Endothelial cell of umbilical vein (primary cell): ENCODE data around the gene PPIH. TPM values are rescaled to one million over a fixed set of nuclear protein-coding genes. Genes with fewer than 3 reads are reported as not detected.

Experiments
- BruUV-seq: library from RNA; stranded (reverse); fragments of 400-500 nt; replicated peaks from 2 replicates; lab custom pipeline; 2021; lab: Mats Ljungman, UMichigan
- CTCF ChIA-PET: fragments of 300-600, 350-600 bp; sonication (Branson Sonifier 250); formaldehyde crosslinking; loops from one replicate; lab custom pipeline; 2021; ENCODE audit warnings: antibody characterized with exemption, inconsistent platforms; lab: Charles Lee
- POLR2A ChIA-PET: fragments of 300-600, 350-600 bp; sonication (Branson Sonifier 250); formaldehyde crosslinking; loops from one replicate; lab custom pipeline; 2021; ENCODE audit warnings: antibody characterized with exemption, inconsistent platforms; lab: Charles Lee
- DNase-seq: peaks from one replicate; pipeline ENCODE4 v3.0.0-alpha.2; 2011; ENCODE audit warnings: low read depth, low spot score
- FAIRE-seq: peaks from 2 replicates; lab custom pipeline; 2011; peaks lifted over from hg19 to GRCh38; lab: Jason Lieb, UNC
- H2AFZ ChIP-seq: 2 replicates; pipeline ENCODE4 v1.6.0; 2012; ENCODE audit warnings: low read depth, low read length, control low read depth, inconsistent platforms
- H3K27ac ChIP-seq: 2 replicates; pipeline ENCODE4 v1.5.1; 2011; ENCODE audit warnings: low read depth, mild to moderate bottlenecking, control low read depth, low read length, moderate library complexity; ENCODE audit not compliant: insufficient read depth
- H3K27me3 ChIP-seq, 2 experiments: 2 replicates each; pipeline versions ENCODE4 v1.6.0 to v1.6.1; 2011; ENCODE audit warnings: low read length in 2 of 2, mixed read lengths in 1 of 2; ENCODE audit not compliant: control insufficient read depth in 2 of 2, insufficient read depth in 2 of 2
- H3K36me3 ChIP-seq, 2 experiments: 2 replicates in 1 of 2; 3 replicates in 1 of 2; pipeline ENCODE4 v1.5.1; 2011; ENCODE audit warnings: low read length in 2 of 2, mild to moderate bottlenecking in 1 of 2, moderate library complexity in 1 of 2; ENCODE audit not compliant: control insufficient read depth in 2 of 2, insufficient read depth in 2 of 2; ENCODE audit errors: extremely low read depth in 1 of 2
- H3K4me1 ChIP-seq: 3 replicates; pipeline ENCODE4 v1.5.1; 2011; ENCODE audit warnings: mild to moderate bottlenecking, low read length; ENCODE audit not compliant: control insufficient read depth, insufficient read depth; ENCODE audit errors: extremely low read depth
- H3K4me2 ChIP-seq: 2 replicates; pipeline ENCODE4 v1.6.1; 2011; ENCODE audit warnings: low read length, control low read depth, mixed read lengths; ENCODE audit not compliant: insufficient read depth
- H3K4me3 ChIP-seq, 3 experiments: fragments of 200-600 bp in 1 of 3; sonication (generic), shearing (Covaris generic) in 1 of 3; replicated peaks in 1 of 3; 2 replicates each; pipeline ENCODE4 v1.5.1; 2011 to 2016; ENCODE audit warnings: control low read depth in 3 of 3, low read length in 3 of 3, mild to moderate bottlenecking in 2 of 3, inconsistent platforms in 1 of 3, low read depth in 1 of 3, moderate library complexity in 1 of 3; ENCODE audit not compliant: insufficient read depth in 1 of 3
- H3K79me2 ChIP-seq: 2 replicates; pipeline ENCODE4 v1.6.0; 2012; ENCODE audit warnings: low read length, inconsistent platforms; ENCODE audit not compliant: control insufficient read depth, insufficient read depth
- H3K9ac ChIP-seq: replicated peaks from 2 replicates; pipeline ENCODE3; 2011; ENCODE audit warnings: low read length, control low read depth; ENCODE audit not compliant: insufficient read depth; ENCODE audit errors: extremely low read depth
- H3K9me1 ChIP-seq: replicated peaks from 3 replicates; pipeline ENCODE4 v1.6.0; 2011; ENCODE audit warnings: mild to moderate bottlenecking, low read length; ENCODE audit not compliant: control insufficient read depth, insufficient read depth; ENCODE audit errors: extremely low read depth
- H3K9me3 ChIP-seq: replicated peaks from 2 replicates; pipeline ENCODE4 v1.5.1; 2012; ENCODE audit warnings: low read length, inconsistent platforms; ENCODE audit not compliant: control insufficient read depth, insufficient read depth
- H4K20me1 ChIP-seq: replicated peaks from 2 replicates; pipeline ENCODE3; 2011; ENCODE audit warnings: mild to moderate bottlenecking, low read length; ENCODE audit not compliant: control insufficient read depth, insufficient read depth; ENCODE audit errors: extremely low read depth
- EZH2 ChIP-seq: IDR thresholded peaks from 2 replicates; pipeline ENCODE4 v1.6.1; 2012; ENCODE audit warnings: borderline replicate concordance, low read depth, mild to moderate bottlenecking, moderate library complexity, low read length, inconsistent platforms; ENCODE audit not compliant: severe bottlenecking
- FOS ChIP-seq: IDR thresholded peaks from 2 replicates; pipeline ENCODE4 v1.6.1; 2011; ENCODE audit warnings: mild to moderate bottlenecking, low read length, moderate library complexity, borderline replicate concordance; ENCODE audit not compliant: insufficient read depth
- GATA2 ChIP-seq: IDR thresholded peaks from 2 replicates; pipeline ENCODE4 v1.7.0; 2011; ENCODE audit warnings: low read depth, mild to moderate bottlenecking, moderate library complexity, mixed read lengths, low read length; ENCODE audit not compliant: insufficient read length, insufficient read depth
- JUN ChIP-seq: IDR thresholded peaks from 2 replicates; pipeline ENCODE4 v1.6.1; 2011; ENCODE audit warnings: borderline replicate concordance, low read depth; ENCODE audit not compliant: insufficient read length, insufficient read depth
- MYC ChIP-seq: IDR thresholded peaks from one replicate; pipeline ENCODE4 v1.6.1; 2011; ENCODE audit warnings: mild to moderate bottlenecking, low read depth, low read length
- POLR2A ChIP-seq: IDR thresholded peaks from 2 replicates; pipeline ENCODE4 v1.6.1; 2012; ENCODE audit warnings: low read depth, mild to moderate bottlenecking, control low read depth, low read length
- POLR2AphosphoS5 ChIP-seq: IDR thresholded peaks from 2 replicates; pipeline ENCODE4 v1.6.1; 2012; ENCODE audit warnings: low read depth, mild to moderate bottlenecking, control low read depth, low read length, moderate library complexity; ENCODE audit not compliant: insufficient read depth
- dilution Hi-C: fragments of 300-500 bp; cut with MboI; formaldehyde crosslinking; loops from one replicate; pipeline ENCODE4 v1.15.0; 2019; ENCODE audit warnings: low sequenced_read_pairs; ENCODE audit not compliant: extremely low pct_ligation_motif_present
- intact Hi-C: fragments of 100-400 bp; cut with micrococcal nuclease; formaldehyde crosslinking; loops from one replicate; pipeline ENCODE4 v1.10.0; 2022
- polyA plus RNA-seq, 4 experiments: library from polyadenylated mRNA; depleted of rRNA in 3 of 4; stranded (reverse) in 3 of 4; unstranded in 1 of 4; fragments of >200 nt; gene quantifications; 2 replicates each; pipeline versions ENCODE4 v1.2.1 to v1.2.3, GENCODE V29; 2011 to 2012; ENCODE audit warnings: missing spikeins in 1 of 4
- total RNA-seq: library from RNA; stranded (reverse); gene quantifications from 2 replicates; pipeline ENCODE4 v1.2.3, GENCODE V29; 2021
- TF ChIP-seq, protein P1 (sequence below): IDR thresholded peaks from 2 replicates; pipeline ENCODE4 v1.6.1; 2011; ENCODE audit not compliant: insufficient read depth, insufficient read length
- TF ChIP-seq, protein P2 (sequence below), 2 donors: IDR thresholded peaks; 1 replicate in 1 of 2; 2 replicates in 1 of 2; pipeline ENCODE4 v1.5.1; 2011; ENCODE audit warnings: low read length in 2 of 2, mild to moderate bottlenecking in 2 of 2, moderate library complexity in 2 of 2, control low read depth in 1 of 2, inconsistent platforms in 1 of 2, low read depth in 1 of 2; ENCODE audit not compliant: insufficient read depth in 1 of 2; ENCODE audit errors: extremely low read depth in 1 of 2

The PPIH gene
- total and polyA plus RNA-seq, 2 donors (not counting 3 experiments of a cell fraction or from before 2014, with no cell fraction given), result 52.1 to 55.2 TPM

DNA sequence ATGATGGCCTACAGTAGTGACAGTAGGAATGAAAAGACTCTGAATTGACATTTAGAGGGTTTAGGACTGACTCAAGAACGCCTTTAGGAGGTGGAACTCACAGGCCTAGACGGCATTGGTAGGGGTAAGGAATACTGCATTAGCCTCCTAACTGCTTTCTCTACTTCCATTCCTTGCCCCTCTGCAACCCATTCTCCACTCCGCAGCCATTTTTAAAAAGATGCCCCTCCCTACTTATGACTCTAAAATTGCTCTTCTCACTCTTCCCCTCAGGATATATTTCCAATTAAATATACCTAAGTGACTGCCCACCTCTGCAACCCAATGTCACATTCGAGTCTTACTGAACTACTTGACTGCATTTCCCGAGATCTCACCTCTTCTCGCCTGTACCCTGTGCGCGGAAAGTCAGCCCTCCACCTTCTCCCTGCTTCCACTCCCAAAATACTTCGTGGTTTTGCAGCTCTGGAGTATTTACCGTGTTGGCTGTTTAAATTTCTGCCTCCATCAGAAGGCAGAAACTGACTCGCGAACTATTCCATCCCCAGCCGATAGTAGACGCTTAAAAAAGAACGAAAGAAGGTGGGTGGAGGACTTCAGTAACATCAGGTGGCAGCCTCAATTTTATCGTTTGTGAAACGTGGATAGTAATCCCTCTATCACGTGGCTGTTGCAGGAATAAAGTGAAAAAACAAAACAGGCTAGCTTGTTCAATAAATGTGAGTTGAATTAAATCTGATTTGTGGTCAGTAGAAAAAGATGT, 22.9 kb downstream of the PPIH start:
- Histone ChIP-seq H2AFZ (peak overlapping the region; percentile 98), H3K27me3 (no peaks in the 10 kb centered on the region), H3K9me1 (no peaks in the 10 kb centered on the region), H4K20me1 (peaks cover 14% of the 10 kb centered on the region), H3K79me2 (peaks cover 45% of the 10 kb centered on the region), H3K4me3 (peak overlapping the region; percentile 71 to 85 (median 76)), H3K27ac (peak overlapping the region; percentile 72), H3K36me3 (no peaks in the 10 kb centered on the region), H3K9ac (peak overlapping the region; percentile 90), H3K4me2 (peak overlapping the region; percentile 97), H3K9me3 (no peaks in the 10 kb centered on the region), H3K4me1 (peaks cover 33% of the 10 kb centered on the region)
- TF ChIP-seq FOS (no peak), POLR2A (no peak), MYC (no peak), EZH2 (no peak), JUN (no peak), POLR2AphosphoS5 (no peak), GATA2 (no peak)
- TF ChIP-seq, protein P1, sequence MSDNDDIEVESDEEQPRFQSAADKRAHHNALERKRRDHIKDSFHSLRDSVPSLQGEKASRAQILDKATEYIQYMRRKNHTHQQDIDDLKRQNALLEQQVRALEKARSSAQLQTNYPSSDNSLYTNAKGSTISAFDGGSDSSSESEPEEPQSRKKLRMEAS, result no peak
- TF ChIP-seq, protein P2, sequence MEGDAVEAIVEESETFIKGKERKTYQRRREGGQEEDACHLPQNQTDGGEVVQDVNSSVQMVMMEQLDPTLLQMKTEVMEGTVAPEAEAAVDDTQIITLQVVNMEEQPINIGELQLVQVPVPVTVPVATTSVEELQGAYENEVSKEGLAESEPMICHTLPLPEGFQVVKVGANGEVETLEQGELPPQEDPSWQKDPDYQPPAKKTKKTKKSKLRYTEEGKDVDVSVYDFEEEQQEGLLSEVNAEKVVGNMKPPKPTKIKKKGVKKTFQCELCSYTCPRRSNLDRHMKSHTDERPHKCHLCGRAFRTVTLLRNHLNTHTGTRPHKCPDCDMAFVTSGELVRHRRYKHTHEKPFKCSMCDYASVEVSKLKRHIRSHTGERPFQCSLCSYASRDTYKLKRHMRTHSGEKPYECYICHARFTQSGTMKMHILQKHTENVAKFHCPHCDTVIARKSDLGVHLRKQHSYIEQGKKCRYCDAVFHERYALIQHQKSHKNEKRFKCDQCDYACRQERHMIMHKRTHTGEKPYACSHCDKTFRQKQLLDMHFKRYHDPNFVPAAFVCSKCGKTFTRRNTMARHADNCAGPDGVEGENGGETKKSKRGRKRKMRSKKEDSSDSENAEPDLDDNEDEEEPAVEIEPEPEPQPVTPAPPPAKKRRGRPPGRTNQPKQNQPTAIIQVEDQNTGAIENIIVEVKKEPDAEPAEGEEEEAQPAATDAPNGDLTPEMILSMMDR (IDR thresholded peaks at IDR 0.05; ENCODE audit: extremely low read depth in 1 of 2, insufficient read depth in 1 of 2, low read depth in 1 of 2, low read length in 2 of 2), result no peak
- DNase-seq, result peak; percentile 58
- no TSS peak for BruUV-seq
- ChIA-PET POLR2A (no interaction called here), CTCF (interaction anchor here (0.9 kb wide), 2 partner anchors 12 to 534 kb away, joined by 3 read pairs; no protein-coding TSS in a partner anchor)
- FAIRE-seq, result no peak
- intact Hi-C loops, result loop anchor here (10.0 kb wide), 1 partner anchor 346 kb away; the partner anchor contains the start of gene FOXJ3
- dilution Hi-C loops, result no loop called here
